HTERT RPE-1 (cell line): Measurements from ENCODE around the gene CFAP299.
"Not testable (repeated sequence)": the region's sequence is repeated elsewhere in the genome, so short reads cannot be mapped to it uniquely, and the experiment has no call there.

Source experiments
- in situ Hi-C: fragments of 300-500 bp; cut with MboI; formaldehyde crosslinking; loops from 4 replicates; pipeline ENCODE4 v1.14.3; 2020; ENCODE audit warnings: low sequenced_read_pairs

Gene CFAP299

GRCh38 chr4:80585542-80585941 lies 250.0 kb downstream of the CFAP299 start:
- in situ Hi-C loops = no loop called here

DNA sequence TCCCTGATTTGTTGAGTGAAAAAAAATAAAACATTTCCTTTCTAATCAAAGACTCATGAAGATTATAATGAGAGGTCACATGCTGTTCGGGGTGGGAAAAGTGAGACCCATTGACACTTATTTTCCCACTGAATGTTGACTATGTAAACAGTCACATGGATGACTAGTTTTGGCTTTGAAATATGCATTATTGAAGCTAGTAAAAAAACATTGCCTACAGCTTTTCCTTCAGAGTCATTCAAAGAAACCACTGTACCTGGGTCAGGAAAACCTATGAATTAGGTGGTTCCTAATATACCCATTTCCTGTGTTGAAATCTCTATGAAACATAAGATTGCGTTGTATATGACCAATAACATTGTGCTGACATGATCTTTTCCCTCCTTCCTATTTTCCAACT lies 251.2 kb downstream of the CFAP299 start:
- in situ Hi-C loops = no loop called here

DNA sequence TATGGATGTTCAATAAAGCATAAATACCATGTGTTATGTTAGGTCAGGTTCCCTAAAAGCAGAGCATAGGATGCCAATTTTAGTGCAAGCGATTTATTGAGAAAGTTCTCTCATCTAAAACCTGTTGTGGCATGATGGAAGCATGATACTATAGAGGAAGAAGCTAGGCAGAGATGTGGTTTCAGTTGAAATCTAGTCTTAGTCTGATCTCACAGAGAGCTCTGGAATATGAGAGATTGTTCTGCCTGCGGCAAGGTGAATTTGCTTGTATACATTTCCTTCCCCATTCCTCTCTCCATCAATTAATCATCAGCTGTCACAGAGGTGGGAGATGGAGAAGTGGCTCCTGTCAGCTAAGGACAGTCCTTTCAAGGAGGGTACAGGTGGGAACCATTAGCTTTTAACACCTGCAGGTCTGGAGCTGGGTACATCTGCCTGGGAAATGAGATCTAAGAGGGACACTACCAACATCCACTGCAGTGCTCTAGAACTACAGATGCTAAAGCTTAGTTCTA lies 252.4 kb downstream of the CFAP299 start:
- in situ Hi-C loops = no loop called here

DNA sequence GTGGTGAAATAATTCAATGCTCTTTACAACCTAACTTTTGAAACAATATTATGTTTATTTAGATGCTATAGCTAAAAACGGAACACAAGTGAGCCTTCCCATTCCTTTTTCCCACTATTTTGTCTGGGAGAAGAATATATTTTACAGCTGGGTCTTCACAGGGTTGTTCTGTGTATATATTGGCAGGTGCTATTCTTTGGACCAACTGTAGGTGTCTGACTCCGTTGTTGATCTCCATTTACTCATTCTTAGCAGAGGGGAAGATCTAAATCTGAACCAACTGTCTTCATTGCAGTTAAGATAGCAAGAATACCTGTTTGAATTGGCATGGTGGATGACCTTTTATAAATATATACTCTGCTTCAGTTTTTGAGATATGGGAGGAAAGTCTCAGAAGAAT lies 257.4 kb downstream of the CFAP299 start:
- in situ Hi-C loops = no loop called here

GRCh38 chr4:80594701-80595100 lies 259.2 kb downstream of the CFAP299 start:
- in situ Hi-C loops = no loop called here

DNA sequence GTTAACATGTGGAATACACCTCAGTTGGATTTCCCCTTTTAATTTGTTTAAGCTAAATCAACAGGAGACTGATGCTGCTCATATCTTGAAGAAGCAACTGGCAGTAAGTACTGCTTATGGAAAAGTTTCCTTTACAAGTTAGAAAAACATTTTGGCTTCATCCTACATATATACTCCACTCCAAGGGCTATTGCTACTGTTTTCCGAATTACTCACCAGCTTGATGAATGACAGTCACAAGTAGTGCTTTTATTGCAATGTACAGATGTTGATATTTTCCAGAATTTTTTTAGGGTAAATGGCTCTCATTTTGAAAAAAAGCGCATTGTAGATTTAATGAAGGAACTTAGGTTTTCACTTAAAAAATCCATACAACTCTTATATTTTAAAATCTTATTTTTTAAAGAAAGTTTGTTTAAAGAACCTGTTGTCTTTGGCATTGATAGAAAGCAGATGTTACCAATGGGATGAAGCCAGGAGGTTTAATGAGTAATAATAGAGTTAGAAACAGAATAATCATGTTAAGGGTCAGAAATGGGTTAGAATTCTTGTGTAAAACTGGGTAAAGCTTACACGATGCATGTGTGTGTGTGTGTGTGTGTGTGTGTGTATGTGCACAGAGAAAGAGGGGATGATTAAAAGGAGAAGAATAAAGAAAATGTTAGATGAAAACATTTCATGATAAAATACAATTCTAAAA lies 272.9 kb downstream of the CFAP299 start:
- in situ Hi-C loops = no loop called here

DNA sequence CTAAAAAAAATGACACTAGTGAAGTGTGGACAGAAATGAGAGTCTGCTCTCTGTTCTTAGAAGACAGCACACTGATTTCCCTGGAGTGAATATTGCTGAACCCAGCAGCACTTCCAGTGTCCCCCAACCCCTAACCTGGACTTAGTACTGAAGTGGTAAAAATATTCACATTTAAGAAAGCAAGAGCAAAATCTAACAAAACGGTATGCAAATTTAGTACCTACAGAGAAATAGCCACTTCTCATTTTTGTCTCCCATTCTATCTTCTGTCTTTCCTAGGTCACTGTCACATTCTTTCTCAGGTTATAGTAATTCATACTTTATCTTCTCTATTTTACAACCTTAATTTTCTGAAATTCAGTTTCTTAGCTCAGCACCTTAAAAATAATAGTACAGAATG lies 274.7 kb downstream of the CFAP299 start:
- in situ Hi-C loops = no loop called here

DNA sequence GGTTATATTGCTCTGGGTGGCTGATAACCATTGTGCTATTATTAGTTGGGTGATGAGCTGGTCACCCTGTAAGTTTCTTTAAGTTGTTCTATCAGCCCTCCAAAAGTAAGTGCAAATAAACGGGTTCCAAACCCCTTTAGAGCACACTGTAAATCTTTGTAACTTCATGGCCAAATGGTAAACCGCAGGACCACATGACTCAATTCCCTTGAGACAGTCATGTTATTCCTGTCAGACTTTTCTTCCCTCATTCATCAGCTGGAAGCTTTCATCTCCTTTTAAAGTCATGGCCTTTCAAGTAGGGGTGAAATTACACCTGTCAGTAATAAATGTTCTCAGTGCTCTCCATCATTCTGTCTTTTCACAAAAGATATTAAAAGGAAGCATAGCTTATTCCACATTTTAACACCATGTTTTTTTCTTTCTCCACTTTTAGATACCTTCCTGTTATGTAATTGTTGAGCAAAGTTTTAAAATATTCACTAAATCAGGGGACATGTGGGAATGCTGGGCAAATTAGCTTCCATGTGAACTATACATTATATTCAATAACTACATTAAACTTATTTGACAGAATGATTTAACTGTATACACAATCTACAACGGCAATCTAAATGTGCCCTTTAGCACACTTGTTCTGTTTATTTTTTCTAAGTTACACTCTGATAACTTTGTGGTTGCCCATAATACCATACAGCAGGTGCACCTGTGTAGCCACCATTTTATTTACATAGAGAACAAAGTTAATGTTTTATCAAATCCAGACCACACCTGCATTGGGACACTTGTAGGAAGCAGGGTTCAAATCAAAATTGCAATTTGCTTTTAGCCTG lies 275.5 kb downstream of the CFAP299 start:
- in situ Hi-C loops = no loop called here

DNA sequence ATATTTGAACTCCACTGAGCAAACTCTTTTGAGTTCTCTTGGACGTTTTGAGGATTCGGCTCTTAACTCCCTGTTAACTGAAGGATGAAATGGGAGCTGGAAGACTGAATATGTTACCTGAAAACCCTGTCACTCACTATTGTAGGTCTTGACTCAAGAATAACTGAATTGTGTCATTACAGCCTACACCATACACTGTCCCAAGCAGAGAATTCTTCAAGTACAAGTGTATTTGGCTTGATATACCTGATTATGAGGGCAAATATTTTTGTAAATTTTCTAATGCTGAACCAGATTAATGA lies 276.1 kb downstream of the CFAP299 start:
- in situ Hi-C loops = no loop called here

DNA sequence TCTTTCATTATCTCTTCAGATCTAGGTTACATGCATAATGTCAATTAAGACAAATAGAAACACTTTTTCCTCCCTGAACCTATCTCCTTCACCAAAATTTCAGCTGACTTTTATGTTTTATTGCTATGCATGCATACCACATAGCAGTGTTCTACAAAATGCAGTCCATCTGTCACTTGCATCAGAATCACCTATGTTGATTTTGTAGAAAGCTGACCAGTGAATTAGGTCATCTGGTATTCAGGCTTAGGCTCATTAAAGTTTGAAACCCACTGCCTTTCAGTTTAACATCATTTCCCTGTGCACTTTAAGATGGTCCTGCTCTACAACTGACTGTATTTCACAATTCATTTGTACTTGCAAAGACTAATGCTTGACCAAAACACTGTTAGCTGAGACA lies 277.9 kb downstream of the CFAP299 start:
- in situ Hi-C loops = no loop called here

GRCh38 chr4:80614319-80614718 lies 278.8 kb downstream of the CFAP299 start:
- in situ Hi-C loops = no loop called here

DNA sequence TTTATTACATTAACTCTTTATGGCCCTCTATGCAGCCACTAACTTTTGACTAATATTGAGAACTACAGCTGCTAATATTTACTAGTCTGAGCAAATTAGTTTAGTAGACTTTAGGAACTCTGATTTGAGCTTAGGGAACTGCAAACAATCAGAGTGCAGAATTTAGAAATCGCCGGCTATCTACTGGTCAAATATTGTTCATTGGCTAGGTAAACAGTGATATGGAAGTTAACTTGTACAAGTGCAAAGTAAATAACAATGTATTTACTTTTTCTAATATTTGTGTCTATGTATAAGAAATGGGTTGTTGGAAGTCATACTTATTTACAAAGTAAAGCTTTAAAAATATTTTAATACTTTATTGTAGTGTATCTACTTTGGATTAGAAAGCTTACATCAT lies 279.6 kb downstream of the CFAP299 start:
- in situ Hi-C loops = no loop called here

GRCh38 chr4:80619070-80619674 lies 283.6 kb downstream of the CFAP299 start:
- in situ Hi-C loops = no loop called here

DNA sequence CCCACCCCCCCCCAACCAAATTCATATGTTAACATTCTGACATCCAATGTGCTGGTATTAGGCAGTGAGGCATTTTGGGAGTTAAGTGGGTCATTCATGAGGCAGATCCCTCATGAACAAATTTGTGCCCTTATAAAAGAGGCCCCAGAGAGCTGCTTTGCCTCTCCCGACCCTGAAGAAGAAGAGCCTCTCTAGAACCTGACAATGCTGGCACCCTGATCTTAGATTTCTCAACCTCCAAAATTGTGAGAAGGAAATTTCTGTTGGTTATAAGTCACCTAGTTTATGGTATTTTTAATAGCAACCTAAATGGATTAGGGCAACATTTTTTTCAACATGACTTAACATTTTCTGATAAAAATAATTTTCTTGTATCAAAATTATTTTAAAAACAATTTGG lies 296.3 kb downstream of the CFAP299 start:
- in situ Hi-C loops = no loop called here

GRCh38 chr4:80637190-80637589 lies 301.7 kb downstream of the CFAP299 start:
- in situ Hi-C loops = no loop called here

DNA sequence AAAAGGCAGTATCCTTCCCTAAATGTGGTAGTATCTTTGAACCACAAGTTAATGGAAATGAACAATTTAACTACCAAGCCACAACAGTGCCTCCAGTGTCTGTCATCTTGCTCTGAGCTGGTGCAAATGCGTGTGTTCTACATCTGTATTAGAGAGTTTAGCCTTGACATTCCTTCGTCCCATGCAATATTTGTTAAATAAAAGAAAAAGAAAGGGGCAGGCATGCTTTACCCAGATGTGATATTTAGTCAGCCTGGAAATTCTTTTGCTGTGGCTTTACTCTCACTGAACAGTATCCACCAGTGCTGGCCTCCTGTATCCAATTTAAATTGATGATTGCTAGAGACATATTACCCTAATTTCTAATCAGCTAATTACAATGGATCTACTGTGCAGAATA lies 310.5 kb downstream of the CFAP299 start:
- in situ Hi-C loops = no loop called here

- in situ Hi-C loops = no loop called here
These were observed 320.1 kb downstream of the CFAP299 start for GRCh38 chr4:80655662-80656061.

- in situ Hi-C loops = not testable (repeated sequence)
These were observed 334.6 kb downstream of the CFAP299 start for GRCh38 chr4:80670118-80670517.

- in situ Hi-C loops = no loop called here
These were observed 342.9 kb downstream of the CFAP299 start for GRCh38 chr4:80678413-80678812.

- in situ Hi-C loops = no loop called here
These were observed 345.4 kb downstream of the CFAP299 start for GRCh38 chr4:80680934-80681333.

DNA sequence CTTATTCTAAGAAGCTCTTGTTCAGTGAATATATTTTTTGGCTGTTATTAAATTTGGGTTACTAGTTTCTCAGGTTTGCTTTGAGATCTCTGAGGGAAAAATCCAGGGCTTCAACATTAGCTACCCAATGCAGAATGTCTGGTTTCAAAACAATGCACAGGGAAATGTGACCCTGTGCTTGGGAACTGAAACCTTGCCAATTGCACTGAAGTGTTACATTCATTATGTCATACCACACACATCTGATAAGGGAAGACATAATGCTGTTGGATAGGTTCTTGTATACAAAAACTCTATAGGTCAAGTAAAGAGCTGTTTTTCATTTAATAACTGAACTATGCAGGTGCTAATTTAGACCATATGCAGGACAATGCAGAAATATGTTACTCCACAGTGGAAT lies 349.7 kb downstream of the CFAP299 start:
- in situ Hi-C loops = no loop called here

DNA sequence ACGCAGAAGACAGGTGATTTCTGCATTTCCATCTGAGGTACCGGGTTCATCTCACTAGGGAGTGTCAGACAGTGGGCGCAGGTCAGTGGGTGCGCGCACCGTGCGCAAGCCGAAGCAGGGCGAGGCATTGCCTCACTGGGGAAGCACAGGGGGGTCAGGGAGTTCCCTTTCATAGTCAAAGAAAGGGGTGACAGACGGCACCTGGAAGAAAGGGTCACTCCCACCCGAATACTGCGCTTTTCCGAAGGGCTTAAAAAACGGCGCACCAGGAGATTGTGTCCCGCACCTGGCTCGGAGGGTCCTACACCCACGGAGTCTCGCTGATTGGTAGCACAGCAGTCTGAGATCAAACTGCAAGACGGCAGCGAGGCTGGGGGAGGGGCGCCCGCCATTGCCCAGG lies 352.2 kb downstream of the CFAP299 start:
- in situ Hi-C loops = not testable (repeated sequence)
